ENCODE measurements around the gene ADAMTS3. TPM values are rescaled to one million over a fixed set of nuclear protein-coding genes. Genes with fewer than 3 reads are reported as not detected.

ADAMTS3 gene
- total and polyA plus RNA-seq, 9 of the 15 experiments (the other 6 are each of a cell fraction or from before 2014, with no cell fraction given), result 4.0 to 18.0 (median 12.1) TPM

- FAIRE-seq (no peak), ATAC-seq (no peak), DNase-seq (ENCODE audit: extremely low read depth in 1 of 4, low spot score in 3 of 4) (no peak)
- Histone ChIP-seq H3K9me3 (replicated peaks; ENCODE audit: control insufficient read depth, insufficient read depth, low read depth, low read length) (no peaks in the 10 kb centered on the region), H3K79me2 (ENCODE audit: control insufficient read depth, insufficient read depth, low read length) (no peaks in the 10 kb centered on the region), H3K27me3 (ENCODE audit: control insufficient read depth in 2 of 2, insufficient read depth in 2 of 2, low read length in 2 of 2) (no peaks in the 10 kb centered on the region), H2AFZ (ENCODE audit: low read depth, low read length) (no peak overlapping the region), H3K4me1 (replicated peaks in 1 of 2; ENCODE audit: control insufficient read depth in 2 of 2, insufficient read depth in 2 of 2, low read length in 2 of 2) (no peaks in the 10 kb centered on the region), H3K27ac (ENCODE audit: extremely low read depth, low read depth, low read length) (no peak overlapping the region), H3K36me3 (ENCODE audit: control insufficient read depth, insufficient read depth, low read length) (no peaks in the 10 kb centered on the region), H3K9ac (ENCODE audit: insufficient read depth in 1 of 2, low read depth in 2 of 2, low read length in 2 of 2) (no peak overlapping the region), H4K20me1 (replicated peaks; ENCODE audit: control insufficient read depth, insufficient read depth, low read length) (no peaks in the 10 kb centered on the region), H3K4me3 (no peak overlapping the region), H3K4me2 (ENCODE audit: insufficient read depth, low read length) (no peak overlapping the region), H3K9me1 (ENCODE audit: control insufficient read depth, insufficient read depth, low read length) (no peaks in the 10 kb centered on the region)
- intact Hi-C loops (cut with micrococcal nuclease) (no loop called here), in situ Hi-C loops (cut with MboI) (no loop called here)
- POLR2A ChIA-PET, result no interaction called here
- BruUV-seq (replicated peaks), result no TSS peak
- CTCF ChIA-PET (ENCODE audit: low intra/inter-chr PET ratio), result no interaction called here
- 0% methylated on average over 1 of the region's 1 CpG for WGBS (ENCODE audit: insufficient coverage, low coverage, missing lambda C conversion rate)
- TF ChIP-seq MCM2 (IDR thresholded peaks at IDR 0.05; ENCODE audit: low read depth) (no peak), FOXO4 (CRISPR knock-in tag; IDR thresholded peaks at IDR 0.05) (no peak), ZFP36 (IDR thresholded peaks at IDR 0.05; ENCODE audit: low read depth, low read length, partially characterized antibody) (peak; percentile 52)
These were observed 313.8 kb downstream of the ADAMTS3 start for GRCh38 chr4:72255269-72255668.

GRCh38 chr4:72243641-72244040, 325.4 kb downstream of the ADAMTS3 start:
- no TSS peak for BruUV-seq (replicated peaks)
- no peaks in the 10 kb centered on the region for H3K4me1 ChIP-seq (replicated peaks in 1 of 2; ENCODE audit: control insufficient read depth in 2 of 2, insufficient read depth in 2 of 2, low read length in 2 of 2)
- H3K36me3 ChIP-seq (ENCODE audit: control insufficient read depth, insufficient read depth, low read length), result no peaks in the 10 kb centered on the region
- CTCF ChIA-PET (ENCODE audit: low intra/inter-chr PET ratio), result no interaction called here
- no peak overlapping the region for H2AFZ ChIP-seq (ENCODE audit: low read depth, low read length)
- H3K4me2 ChIP-seq (ENCODE audit: insufficient read depth, low read length), result no peak overlapping the region
- POLR2A ChIA-PET, result no interaction called here
- in situ Hi-C loops (cut with MboI), result no loop called here
- no peak overlapping the region for H3K27ac ChIP-seq (ENCODE audit: extremely low read depth, low read depth, low read length)
- no peak overlapping the region for H3K9ac ChIP-seq (ENCODE audit: insufficient read depth in 1 of 2, low read depth in 2 of 2, low read length in 2 of 2)
- H3K4me3 ChIP-seq, result no peak overlapping the region
- no peak for ATAC-seq
- H4K20me1 ChIP-seq (replicated peaks; ENCODE audit: control insufficient read depth, insufficient read depth, low read length), result no peaks in the 10 kb centered on the region
- FAIRE-seq, result no peak
- intact Hi-C loops (cut with micrococcal nuclease), result no loop called here
- H3K9me1 ChIP-seq (ENCODE audit: control insufficient read depth, insufficient read depth, low read length), result no peaks in the 10 kb centered on the region
- no peak for DNase-seq (ENCODE audit: extremely low read depth in 1 of 4, low spot score in 3 of 4)
- 0% methylated on average over 3 of the region's 3 CpGs for WGBS (ENCODE audit: insufficient coverage, low coverage, missing lambda C conversion rate)
- H3K79me2 ChIP-seq (ENCODE audit: control insufficient read depth, insufficient read depth, low read length), result no peaks in the 10 kb centered on the region
- no peaks in the 10 kb centered on the region; a peak in 1 of 5 replicates for H3K27me3 ChIP-seq (ENCODE audit: control insufficient read depth in 2 of 2, insufficient read depth in 2 of 2, low read length in 2 of 2)
- H3K9me3 ChIP-seq (replicated peaks; ENCODE audit: control insufficient read depth, insufficient read depth, low read depth, low read length), result no peaks in the 10 kb centered on the region
- TF ChIP-seq ZNF699 (CRISPR knock-in tag; IDR thresholded peaks at IDR 0.05; ENCODE audit: insufficient replicate concordance) (no peak), ZNF318 (IDR thresholded peaks at IDR 0.05; ENCODE audit: borderline replicate concordance in 1 of 2, low read depth in 1 of 2) (no peak), ZNF444 (CRISPR knock-in tag; IDR thresholded peaks at IDR 0.05) (no peak)

Measured in K562 (cell line).